ENCODE measurements around the gene DNAJC9. TPM values are rescaled to one million over a fixed set of nuclear protein-coding genes. Genes with fewer than 3 reads are reported as not detected.

The DNAJC9 gene
- total RNA-seq, 4 donors from 2014 or later: 10.5 to 19.9 (median 17.4) TPM

GRCh38 chr10:73218431-73219191 is 28.4 kb downstream of the DNAJC9 start:
- intact Hi-C loops (cut with DNase I; ENCODE audit: low total_unique reads): no loop called here
- DNase-seq (ENCODE audit: low spot score in 2 of 2): no peak
- no peak for TF ChIP-seq POLR2A (IDR thresholded peaks at IDR 0.05)
- no peak for TF ChIP-seq CTCF (IDR thresholded peaks at IDR 0.05)
- 88 to 93% methylated on average over 2 of the region's 2 CpGs for WGBS, 2 donors
- H3K4me3 ChIP-seq (ENCODE audit: low read depth, poor library complexity, severe bottlenecking): no peak overlapping the region

- H3K4me3 ChIP-seq (ENCODE audit: low read depth, poor library complexity, severe bottlenecking): no peak overlapping the region
- TF ChIP-seq CTCF (IDR thresholded peaks at IDR 0.05) (no peak), POLR2A (IDR thresholded peaks at IDR 0.05) (no peak)
- no peak for DNase-seq (ENCODE audit: low spot score in 2 of 2)
- 93 to 98% methylated on average over 2 of the region's 2 CpGs for WGBS, 2 donors
- intact Hi-C loops (cut with DNase I; ENCODE audit: low total_unique reads): no loop called here
These were observed 29.4 kb downstream of the DNAJC9 start for GRCh38 chr10:73217628-73218027.

- WGBS, 2 donors: 94 to 98% methylated on average over 1 of the region's 1 CpG
- no peak for DNase-seq (ENCODE audit: low spot score in 2 of 2)
- intact Hi-C loops (cut with DNase I; ENCODE audit: low total_unique reads): no loop called here
- H3K4me3 ChIP-seq (ENCODE audit: low read depth, poor library complexity, severe bottlenecking): no peak overlapping the region
- no peak for TF ChIP-seq CTCF (IDR thresholded peaks at IDR 0.05)
- TF ChIP-seq POLR2A (IDR thresholded peaks at IDR 0.05): no peak
These were observed 31.3 kb downstream of the DNAJC9 start for GRCh38 chr10:73215749-73216148.

- intact Hi-C loops (cut with DNase I; ENCODE audit: low total_unique reads): no loop called here
- WGBS, 2 donors: 80 to 84% methylated on average over 4 of the region's 4 CpGs
- TF ChIP-seq POLR2A (IDR thresholded peaks at IDR 0.05) (no peak), CTCF (IDR thresholded peaks at IDR 0.05) (no peak)
- H3K4me3 ChIP-seq (ENCODE audit: low read depth, poor library complexity, severe bottlenecking): no peak overlapping the region
- no peak for DNase-seq (ENCODE audit: low spot score in 2 of 2)
These were observed 35.8 kb downstream of the DNAJC9 start for GRCh38 chr10:73211106-73211811.

- intact Hi-C loops (cut with DNase I; ENCODE audit: low total_unique reads): no loop called here
- no peak for DNase-seq (ENCODE audit: low spot score in 2 of 2)
- TF ChIP-seq CTCF (IDR thresholded peaks at IDR 0.05): no peak
- TF ChIP-seq POLR2A (IDR thresholded peaks at IDR 0.05): no peak
- 89 to 95% methylated on average over 3 of the region's 3 CpGs for WGBS, 2 donors
- H3K4me3 ChIP-seq (ENCODE audit: low read depth, poor library complexity, severe bottlenecking): no peak overlapping the region
These were observed 36.5 kb downstream of the DNAJC9 start for GRCh38 chr10:73210395-73211105.

Measured in lower leg skin (tissue), 4 donors.